Suprapubic skin (tissue), 4 donors: ENCODE data around the gene MBD6. TPM values are rescaled to one million over a fixed set of nuclear protein-coding genes. Genes with fewer than 3 reads are reported as not detected.

Experiments used
- DNase-seq, 2 donors: peaks; one replicate each; pipeline ENCODE4 v3.0.0-alpha.2; 2019; ENCODE audit warnings: low spot score in 2 of 2
- H3K27ac ChIP-seq: fragments of 200-600 bp; sonication (generic); one replicate; pipeline ENCODE4 v1.5.1; 2019
- H3K27me3 ChIP-seq: fragments of 200-600 bp; sonication (generic); one replicate; pipeline ENCODE4 v1.5.1; 2019
- H3K36me3 ChIP-seq: fragments of 200-600 bp; sonication (generic); one replicate; pipeline ENCODE4 v1.5.1; 2019
- H3K4me1 ChIP-seq: fragments of 200-600 bp; sonication (generic); one replicate; pipeline ENCODE4 v1.5.1; 2019
- H3K4me3 ChIP-seq: fragments of 200-600 bp; sonication (generic); one replicate; pipeline ENCODE4 v1.5.1; 2019; ENCODE audit warnings: mild to moderate bottlenecking
- H3K9me3 ChIP-seq: fragments of 200-600 bp; sonication (generic); one replicate; pipeline ENCODE4 v1.5.1; 2019
- CTCF ChIP-seq, 2 donors: fragments of 200-600 bp in 1 of 2; fragments of 450-650 bp in 1 of 2; sonication (generic) in 1 of 2; IDR thresholded peaks; one replicate each; pipeline ENCODE4 v1.5.1; 2016 to 2019; ENCODE audit warnings: antibody characterized with exemption in 2 of 2, mild to moderate bottlenecking in 1 of 2, moderate library complexity in 1 of 2
- EP300 ChIP-seq: sonication (generic); formaldehyde crosslinking; IDR thresholded peaks from one replicate; pipeline ENCODE4 v1.6.1; 2017; ENCODE audit warnings: antibody characterized with exemption
- POLR2A ChIP-seq, 2 donors: fragments of 450-650 bp; IDR thresholded peaks; one replicate each; pipeline ENCODE4 v1.6.1; 2017; ENCODE audit warnings: antibody characterized with exemption in 2 of 2, mild to moderate bottlenecking in 2 of 2, moderate library complexity in 2 of 2
- POLR2AphosphoS5 ChIP-seq, 3 donors: sonication (generic); formaldehyde crosslinking; IDR thresholded peaks; one replicate each; pipeline ENCODE4 v1.6.1; 2017; ENCODE audit warnings: antibody characterized with exemption in 3 of 3
- WGBS: methylation state at CpG from one replicate; pipeline ENCODE4 v1.1.5; 2018; 5-methylcytosine and 5-hydroxymethylcytosine counted together
- total RNA-seq, 4 donors: library from RNA; depleted of rRNA; stranded (reverse); fragments of >200 nt; gene quantifications; one replicate each; pipeline ENCODE4 v1.1.0, GENCODE V29; 2016

The MBD6 gene
- total RNA-seq, 4 donors from 2014 or later: 24.4 to 92.9 (median 36.8) TPM

GRCh38 chr12:57530396-57531142 is 7.9 kb downstream of the MBD6 start:
- H3K4me1 ChIP-seq: peaks cover 3% of the 10 kb centered on the region
- no peak overlapping the region for H3K4me3 ChIP-seq
- no peaks in the 10 kb centered on the region for H3K27me3 ChIP-seq
- H3K27ac ChIP-seq: no peak overlapping the region
- WGBS: 78% methylated on average over 5 of the region's 5 CpGs
- H3K36me3 ChIP-seq: peaks cover 100% of the 10 kb centered on the region
- H3K9me3 ChIP-seq: no peaks in the 10 kb centered on the region
- TF ChIP-seq CTCF (IDR thresholded peaks at IDR 0.05) (no peak), EP300 (no peak), POLR2AphosphoS5 (IDR thresholded peaks at IDR 0.05) (no peak)
- DNase-seq: no peak

- Histone ChIP-seq H3K36me3 (peaks cover 96% of the 10 kb centered on the region), H3K9me3 (no peaks in the 10 kb centered on the region), H3K27ac (no peak overlapping the region), H3K27me3 (no peaks in the 10 kb centered on the region), H3K4me1 (no peaks in the 10 kb centered on the region), H3K4me3 (no peak overlapping the region)
- WGBS: no CpG with 5 or more reads among the region's 1 CpG
- TF ChIP-seq CTCF (IDR thresholded peaks at IDR 0.05) (no peak), POLR2AphosphoS5 (IDR thresholded peaks at IDR 0.05) (no peak), EP300 (no peak), POLR2A (IDR thresholded peaks at IDR 0.05) (no peak)
- no peak for DNase-seq
Measured at GRCh38 chr12:57531836-57532235, 9.2 kb downstream of the MBD6 start.

GRCh38 chr12:57533108-57533507 is 10.5 kb downstream of the MBD6 start:
- H3K4me3 ChIP-seq: no peak overlapping the region
- H3K36me3 ChIP-seq: peaks cover 92% of the 10 kb centered on the region
- no peak for DNase-seq
- H3K9me3 ChIP-seq: no peaks in the 10 kb centered on the region
- TF ChIP-seq POLR2AphosphoS5 (IDR thresholded peaks at IDR 0.05): no peak
- TF ChIP-seq POLR2A (IDR thresholded peaks at IDR 0.05): no peak
- no peak for TF ChIP-seq EP300
- no peak for TF ChIP-seq CTCF (IDR thresholded peaks at IDR 0.05)
- 96% methylated on average over 8 of the region's 8 CpGs for WGBS
- no peaks in the 10 kb centered on the region for H3K27me3 ChIP-seq
- H3K27ac ChIP-seq: no peak overlapping the region
- no peaks in the 10 kb centered on the region for H3K4me1 ChIP-seq

GRCh38 chr12:57534250-57534649 is 11.6 kb downstream of the MBD6 start:
- Histone ChIP-seq H3K4me3 (no peak overlapping the region), H3K27me3 (no peaks in the 10 kb centered on the region), H3K27ac (no peak overlapping the region), H3K4me1 (no peaks in the 10 kb centered on the region), H3K36me3 (peaks cover 90% of the 10 kb centered on the region), H3K9me3 (no peaks in the 10 kb centered on the region)
- TF ChIP-seq POLR2A (IDR thresholded peaks at IDR 0.05) (no peak), EP300 (no peak), CTCF (IDR thresholded peaks at IDR 0.05) (no peak), POLR2AphosphoS5 (IDR thresholded peaks at IDR 0.05) (no peak)
- DNase-seq: no peak
- WGBS: 98% methylated on average over 5 of the region's 5 CpGs

- Histone ChIP-seq H3K9me3 (no peaks in the 10 kb centered on the region), H3K4me3 (no peak overlapping the region), H3K27ac (no peak overlapping the region), H3K36me3 (peaks cover 90% of the 10 kb centered on the region), H3K27me3 (no peaks in the 10 kb centered on the region), H3K4me1 (no peaks in the 10 kb centered on the region)
- TF ChIP-seq CTCF (IDR thresholded peaks at IDR 0.05) (no peak), POLR2A (IDR thresholded peaks at IDR 0.05) (no peak), EP300 (no peak), POLR2AphosphoS5 (IDR thresholded peaks at IDR 0.05) (no peak)
- 94% methylated on average over 3 of the region's 3 CpGs for WGBS
- DNase-seq: no peak
Measured at GRCh38 chr12:57534991-57535543, 12.4 kb downstream of the MBD6 start.
